OCI-LY7 (cell line): Measurements from ENCODE around the gene HAPLN3. TPM values are rescaled to one million over a fixed set of nuclear protein-coding genes. Genes with fewer than 3 reads are reported as not detected.

Experiments
- BruUV-seq: library from RNA; stranded (reverse); fragments of 400-500 nt; replicated peaks from 2 replicates; lab custom pipeline; 2021; lab: Mats Ljungman, UMichigan
- CTCF ChIA-PET: fragments of 300-600 bp; sonication (Branson Sonifier 250); formaldehyde crosslinking; loops from one replicate; lab custom pipeline; 2022; ENCODE audit warnings: antibody characterized with exemption; ENCODE audit not compliant: unreplicated experiment; lab: Charles Lee
- POLR2A ChIA-PET: fragments of 300-600 bp; sonication (Branson Sonifier 250); formaldehyde crosslinking; loops from one replicate; lab custom pipeline; 2022; ENCODE audit warnings: antibody characterized with exemption; lab: Charles Lee
- DNase-seq: peaks from one replicate; pipeline ENCODE4 v3.0.0-alpha.2; 2015; ENCODE audit warnings: low spot score
- H2AFZ ChIP-seq: fragments of 200-600 bp; sonication (generic), shearing (Covaris generic); 2 replicates; pipeline ENCODE4 v1.6.1; 2014; ENCODE audit warnings: mild to moderate bottlenecking, antibody characterized with exemption, low read length, moderate library complexity
- H3K27ac ChIP-seq: fragments of 200-600 bp; sonication (generic); 2 replicates; pipeline ENCODE4 v1.5.1; 2014; ENCODE audit warnings: mixed run types, low read depth, mild to moderate bottlenecking, moderate library complexity, low read length, inconsistent platforms; ENCODE audit not compliant: poor library complexity, severe bottlenecking
- H3K36me3 ChIP-seq: fragments of 200-600 bp; sonication (generic); 2 replicates; pipeline ENCODE4 v1.6.1; 2014; ENCODE audit warnings: mild to moderate bottlenecking, antibody characterized with exemption, low read length, moderate library complexity, mixed read lengths; ENCODE audit not compliant: insufficient read depth
- H3K4me1 ChIP-seq: fragments of 200-600 bp; sonication (generic); 2 replicates; pipeline ENCODE4 v1.5.1; 2014; ENCODE audit warnings: mild to moderate bottlenecking, low read length; ENCODE audit not compliant: insufficient read depth, poor library complexity, severe bottlenecking
- H3K4me2 ChIP-seq: fragments of 200-600 bp; sonication (generic); 2 replicates; pipeline ENCODE4 v1.6.1; 2014; ENCODE audit warnings: mild to moderate bottlenecking, low read length
- H3K4me3 ChIP-seq: fragments of 200-600 bp; sonication (generic); 2 replicates; pipeline ENCODE4 v1.5.1; 2014; ENCODE audit warnings: mild to moderate bottlenecking, low read depth, low read length; ENCODE audit not compliant: poor library complexity, severe bottlenecking
- H3K79me2 ChIP-seq: fragments of 200-600 bp; sonication (generic); 2 replicates; pipeline ENCODE4 v1.6.1; 2016; ENCODE audit warnings: low read depth, mild to moderate bottlenecking, low read length, moderate library complexity, mixed read lengths; ENCODE audit not compliant: insufficient read depth
- H3K9me2 ChIP-seq: fragments of 200-600 bp; sonication (generic); 2 replicates; pipeline ENCODE4 v1.6.1; 2016; ENCODE audit warnings: mild to moderate bottlenecking, low read length, mixed read lengths; ENCODE audit not compliant: insufficient read depth
- H3K9me3 ChIP-seq: fragments of 200-600 bp; sonication (generic); 2 replicates; pipeline ENCODE4 v1.6.1; 2014; ENCODE audit warnings: mild to moderate bottlenecking, mixed run types, low read length, mixed read lengths
- H4K20me1 ChIP-seq: fragments of 200-600 bp; sonication (generic); 2 replicates; pipeline ENCODE4 v1.6.1; 2014; ENCODE audit warnings: mild to moderate bottlenecking, antibody characterized with exemption, low read length, moderate library complexity, mixed read lengths; ENCODE audit not compliant: insufficient read depth
- EZH2phosphoT487 ChIP-seq: fragments of 200-600 bp; sonication (generic); IDR thresholded peaks from 2 replicates; pipeline ENCODE4 v1.6.1; 2018; ENCODE audit warnings: low read depth, borderline replicate concordance, mild to moderate bottlenecking, mixed run types, antibody characterized with exemption, low read length, moderate library complexity, mixed read lengths
- intact Hi-C: fragments of 100-400 bp; cut with micrococcal nuclease; formaldehyde crosslinking; loops from one replicate; pipeline ENCODE4 v1.10.0; 2022; ENCODE audit not compliant: unreplicated experiment
- total RNA-seq, 2 experiments: library from RNA; depleted of rRNA in 1 of 2; stranded (reverse); fragments of >200 nt in 1 of 2; shearing (Covaris generic) in 1 of 2; gene quantifications; 2 replicates each; pipeline ENCODE4 v1.2.3, GENCODE V29; 2014 to 2022
- TF ChIP-seq, protein P1 (sequence below): fragments of 200-600 bp; sonication (generic); conservative IDR thresholded peaks from 2 replicates; pipeline ENCODE4 v1.5.1; 2014; ENCODE audit warnings: mild to moderate bottlenecking, antibody characterized with exemption, low read length, moderate library complexity, mixed read lengths

HAPLN3 gene
- total RNA-seq, 2 experiments from 2014 or later: 0.93 to 0.98 TPM

DNA sequence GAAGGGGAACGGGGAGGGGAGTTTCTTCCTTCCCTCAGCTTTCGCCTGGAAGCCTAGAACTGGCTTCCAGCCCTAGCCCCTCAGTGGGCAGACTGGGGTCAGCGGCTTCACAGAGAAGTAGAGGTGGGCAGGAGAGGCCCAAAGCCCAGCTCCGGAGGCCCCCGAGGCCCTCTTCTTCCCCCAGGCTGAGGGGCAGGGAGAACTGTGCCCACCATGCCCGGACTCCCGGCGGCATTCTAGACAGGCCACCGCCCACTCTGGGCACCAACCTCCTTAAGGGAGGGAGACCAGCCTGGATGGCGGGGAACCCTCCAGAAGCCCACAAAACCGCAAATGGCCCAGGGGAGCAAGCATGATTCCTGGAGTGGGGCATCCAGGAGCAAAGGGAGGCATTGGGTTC lies 17.9 kb downstream of the HAPLN3 start:
- Histone ChIP-seq H2AFZ (no peak overlapping the region), H4K20me1 (no peaks in the 10 kb centered on the region), H3K4me3 (no peak overlapping the region), H3K9me3 (no peaks in the 10 kb centered on the region), H3K4me1 (no peaks in the 10 kb centered on the region), H3K79me2 (no peaks in the 10 kb centered on the region), H3K4me2 (no peak overlapping the region), H3K27ac (no peak overlapping the region), H3K9me2 (no peaks in the 10 kb centered on the region), H3K36me3 (no peaks in the 10 kb centered on the region)
- TF ChIP-seq, protein P1, sequence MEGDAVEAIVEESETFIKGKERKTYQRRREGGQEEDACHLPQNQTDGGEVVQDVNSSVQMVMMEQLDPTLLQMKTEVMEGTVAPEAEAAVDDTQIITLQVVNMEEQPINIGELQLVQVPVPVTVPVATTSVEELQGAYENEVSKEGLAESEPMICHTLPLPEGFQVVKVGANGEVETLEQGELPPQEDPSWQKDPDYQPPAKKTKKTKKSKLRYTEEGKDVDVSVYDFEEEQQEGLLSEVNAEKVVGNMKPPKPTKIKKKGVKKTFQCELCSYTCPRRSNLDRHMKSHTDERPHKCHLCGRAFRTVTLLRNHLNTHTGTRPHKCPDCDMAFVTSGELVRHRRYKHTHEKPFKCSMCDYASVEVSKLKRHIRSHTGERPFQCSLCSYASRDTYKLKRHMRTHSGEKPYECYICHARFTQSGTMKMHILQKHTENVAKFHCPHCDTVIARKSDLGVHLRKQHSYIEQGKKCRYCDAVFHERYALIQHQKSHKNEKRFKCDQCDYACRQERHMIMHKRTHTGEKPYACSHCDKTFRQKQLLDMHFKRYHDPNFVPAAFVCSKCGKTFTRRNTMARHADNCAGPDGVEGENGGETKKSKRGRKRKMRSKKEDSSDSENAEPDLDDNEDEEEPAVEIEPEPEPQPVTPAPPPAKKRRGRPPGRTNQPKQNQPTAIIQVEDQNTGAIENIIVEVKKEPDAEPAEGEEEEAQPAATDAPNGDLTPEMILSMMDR: no peak
- no peak for TF ChIP-seq EZH2phosphoT487
- intact Hi-C loops: no loop called here
- POLR2A ChIA-PET: no interaction called here
- no peak for DNase-seq
- CTCF ChIA-PET: no interaction called here
- no TSS peak for BruUV-seq

DNA sequence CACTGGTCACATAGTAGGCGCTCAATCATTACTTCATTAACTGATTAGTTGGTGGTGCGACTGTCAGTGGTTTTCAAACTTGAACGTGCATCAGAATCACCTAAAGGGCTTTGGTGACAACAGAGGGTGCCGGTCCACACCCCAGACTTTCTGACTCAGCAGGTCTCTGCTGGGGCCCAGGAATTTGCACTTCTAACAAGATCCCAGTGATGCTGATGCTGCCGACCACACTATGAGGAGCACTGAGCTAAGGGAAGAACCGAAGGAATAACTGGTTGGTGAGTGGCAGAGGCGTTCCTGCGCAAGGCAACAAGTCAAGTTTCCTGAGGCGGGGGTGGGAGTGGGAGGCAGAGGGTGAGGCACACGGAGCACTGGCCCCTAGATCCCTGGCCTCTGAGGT lies 18.8 kb downstream of the HAPLN3 start:
- intact Hi-C loops: no loop called here
- ChIA-PET CTCF (no interaction called here), POLR2A (no interaction called here)
- Histone ChIP-seq H3K4me3 (no peak overlapping the region), H4K20me1 (no peaks in the 10 kb centered on the region), H3K4me1 (no peaks in the 10 kb centered on the region), H3K9me2 (no peaks in the 10 kb centered on the region), H3K27ac (no peak overlapping the region), H3K79me2 (no peaks in the 10 kb centered on the region), H2AFZ (no peak overlapping the region), H3K4me2 (no peak overlapping the region), H3K36me3 (no peaks in the 10 kb centered on the region), H3K9me3 (no peaks in the 10 kb centered on the region)
- no peak for TF ChIP-seq EZH2phosphoT487
- TF ChIP-seq, protein P1: no peak
- BruUV-seq: no TSS peak
- DNase-seq: no peak

DNA sequence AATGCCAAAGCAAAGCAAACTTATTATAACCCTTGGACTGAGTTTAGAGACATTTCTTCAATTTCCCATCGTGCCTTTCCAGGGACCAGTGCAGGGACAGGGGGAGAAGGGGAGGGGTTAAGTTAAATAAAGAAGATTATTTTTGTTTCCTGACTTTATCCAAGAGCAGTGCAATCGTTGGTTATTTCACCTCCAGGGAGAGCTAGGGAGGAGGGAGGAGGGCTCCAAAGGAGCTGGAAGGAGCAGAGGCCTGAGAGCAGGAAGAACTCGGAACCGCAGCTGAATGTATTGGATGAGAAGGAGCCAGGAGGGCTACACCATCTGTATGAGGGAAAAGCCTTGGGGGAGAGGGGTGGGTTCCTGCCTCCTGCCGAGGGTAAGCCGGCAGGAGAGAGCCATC lies 20.7 kb downstream of the HAPLN3 start:
- no peaks in the 10 kb centered on the region for H3K9me3 ChIP-seq
- ChIA-PET POLR2A (no interaction called here), CTCF (no interaction called here)
- no peaks in the 10 kb centered on the region for H3K36me3 ChIP-seq
- no peak overlapping the region for H3K27ac ChIP-seq
- no peaks in the 10 kb centered on the region for H4K20me1 ChIP-seq
- intact Hi-C loops: no loop called here
- H3K4me3 ChIP-seq: no peak overlapping the region
- no peak overlapping the region for H3K4me2 ChIP-seq
- H3K9me2 ChIP-seq: no peaks in the 10 kb centered on the region
- BruUV-seq: no TSS peak
- no peak for TF ChIP-seq EZH2phosphoT487
- TF ChIP-seq, protein P1: no peak
- H3K79me2 ChIP-seq: no peaks in the 10 kb centered on the region
- no peak overlapping the region for H2AFZ ChIP-seq
- no peak for DNase-seq
- H3K4me1 ChIP-seq: no peaks in the 10 kb centered on the region
